Testis (tissue), 3 donors: ENCODE measurements around the gene SLC10A4. TPM values are rescaled to one million over a fixed set of nuclear protein-coding genes. Genes with fewer than 3 reads are reported as not detected.

ENCODE experiments used
- DNase-seq: peaks from one replicate; pipeline ENCODE4 v3.0.0-alpha.2; 2019
- H3K27ac ChIP-seq, 2 donors: fragments of 200-600 bp; sonication (generic); one replicate each; pipeline ENCODE4 v1.5.1; 2019
- H3K27me3 ChIP-seq: fragments of 200-600 bp; sonication (generic); one replicate; pipeline ENCODE4 v1.5.1; 2019
- H3K36me3 ChIP-seq: fragments of 200-600 bp; sonication (generic); one replicate; pipeline ENCODE4 v1.5.1; 2017; ENCODE audit warnings: low read depth; ENCODE audit errors: missing control alignments
- H3K4me1 ChIP-seq: fragments of 200-600 bp; sonication (generic); one replicate; pipeline ENCODE4 v1.5.1; 2019
- H3K4me3 ChIP-seq, 2 donors: fragments of 200-600 bp; sonication (generic); one replicate each; pipeline ENCODE4 v1.5.1; 2017 to 2019
- H3K9me3 ChIP-seq: fragments of 200-600 bp; sonication (generic); one replicate; pipeline ENCODE4 v1.5.1; 2017
- POLR2A ChIP-seq: fragments of 450-650 bp; IDR thresholded peaks from one replicate; pipeline ENCODE4 v1.6.1; 2017; ENCODE audit warnings: antibody characterized with exemption, mild to moderate bottlenecking, moderate library complexity
- WGBS, 2 donors: methylation state at CpG; one replicate each; pipeline ENCODE4 v1.1.5; 2018; 5-methylcytosine and 5-hydroxymethylcytosine counted together
- intact Hi-C: fragments of 100-400 bp; cut with DNase I; formaldehyde crosslinking; loops from one replicate; pipeline ENCODE4 v1.15.1; 2023; ENCODE audit warnings: low total_unique reads
- polyA plus RNA-seq: library from polyadenylated mRNA; stranded (reverse); fragments of 350-450 nt; fragmentation: Illumina TruSeq; extraction: RNeasy Lipid Tissue Mini Kit (QIAGEN cat#74804); gene quantifications from one replicate; pipeline ENCODE4 v1.2.3, GENCODE V29; 2014; ENCODE audit warnings: low read depth, low replicate concordance; ENCODE audit not compliant: insufficient read depth
- total RNA-seq, 2 donors: library from RNA; depleted of rRNA; stranded (reverse); fragments of >200 nt; gene quantifications; one replicate each; pipeline ENCODE4 v1.2.3, GENCODE V29; 2016
- TF ChIP-seq, protein P1 (sequence below), 3 experiments: fragments of 450-650 bp in 2 of 3; fragments of 200-600 bp in 1 of 3; sonication (generic) in 1 of 3; IDR thresholded peaks; one replicate each; pipeline ENCODE4 v1.5.1; 2016 to 2019; ENCODE audit warnings: antibody characterized with exemption in 3 of 3, mild to moderate bottlenecking in 2 of 3, moderate library complexity in 1 of 3

SLC10A4 gene
- total and polyA plus RNA-seq, 3 donors from 2014 or later: 0.69 to 2.0 (median 1.1) TPM

DNA sequence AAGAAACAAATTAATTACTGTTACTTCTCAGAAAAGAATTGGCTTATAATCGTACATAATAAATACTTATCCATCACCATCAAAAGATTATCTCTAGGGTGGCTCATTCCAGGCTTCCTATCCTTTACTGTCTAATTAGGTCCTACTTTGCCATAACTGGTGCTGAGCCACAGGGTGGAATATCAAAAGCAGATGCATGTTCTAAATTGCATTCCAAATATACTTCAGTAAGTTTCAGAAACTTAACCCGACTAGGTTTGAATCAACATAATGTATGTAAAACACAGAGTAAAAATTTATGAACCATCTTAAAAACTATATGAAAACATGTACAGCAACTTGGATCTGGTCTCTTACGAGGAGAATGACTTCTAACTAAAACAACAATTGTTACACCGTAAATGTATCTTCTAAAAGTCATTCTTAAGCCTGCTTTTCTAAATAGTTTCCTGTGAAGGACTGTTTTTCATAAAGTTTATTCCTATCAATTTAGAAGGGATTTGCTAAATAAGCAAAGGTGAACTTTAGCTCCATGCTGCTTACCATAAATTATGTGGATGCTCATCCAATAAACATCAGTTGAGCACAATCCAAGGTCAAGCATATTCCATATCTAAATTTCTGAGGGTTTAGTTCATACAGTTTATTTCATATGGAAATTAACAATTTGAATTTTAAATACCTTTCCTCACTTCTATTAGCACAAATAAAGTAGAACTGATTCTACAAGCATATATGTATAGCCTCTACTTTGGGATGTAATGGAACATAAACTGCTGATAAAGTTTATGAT, 20.3 kb downstream of the SLC10A4 start:
- no peak for DNase-seq
- Histone ChIP-seq H3K36me3 (no peaks in the 10 kb centered on the region), H3K27ac (no peak overlapping the region), H3K9me3 (no peaks in the 10 kb centered on the region), H3K4me3 (no peak overlapping the region), H3K4me1 (no peaks in the 10 kb centered on the region), H3K27me3 (no peaks in the 10 kb centered on the region)
- 51 to 57% methylated on average over 4 of the region's 4 CpGs for WGBS, 2 donors
- TF ChIP-seq, protein P1, sequence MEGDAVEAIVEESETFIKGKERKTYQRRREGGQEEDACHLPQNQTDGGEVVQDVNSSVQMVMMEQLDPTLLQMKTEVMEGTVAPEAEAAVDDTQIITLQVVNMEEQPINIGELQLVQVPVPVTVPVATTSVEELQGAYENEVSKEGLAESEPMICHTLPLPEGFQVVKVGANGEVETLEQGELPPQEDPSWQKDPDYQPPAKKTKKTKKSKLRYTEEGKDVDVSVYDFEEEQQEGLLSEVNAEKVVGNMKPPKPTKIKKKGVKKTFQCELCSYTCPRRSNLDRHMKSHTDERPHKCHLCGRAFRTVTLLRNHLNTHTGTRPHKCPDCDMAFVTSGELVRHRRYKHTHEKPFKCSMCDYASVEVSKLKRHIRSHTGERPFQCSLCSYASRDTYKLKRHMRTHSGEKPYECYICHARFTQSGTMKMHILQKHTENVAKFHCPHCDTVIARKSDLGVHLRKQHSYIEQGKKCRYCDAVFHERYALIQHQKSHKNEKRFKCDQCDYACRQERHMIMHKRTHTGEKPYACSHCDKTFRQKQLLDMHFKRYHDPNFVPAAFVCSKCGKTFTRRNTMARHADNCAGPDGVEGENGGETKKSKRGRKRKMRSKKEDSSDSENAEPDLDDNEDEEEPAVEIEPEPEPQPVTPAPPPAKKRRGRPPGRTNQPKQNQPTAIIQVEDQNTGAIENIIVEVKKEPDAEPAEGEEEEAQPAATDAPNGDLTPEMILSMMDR (IDR thresholded peaks at IDR 0.05): no peak
- TF ChIP-seq POLR2A: no peak
- intact Hi-C loops: no loop called here

DNA sequence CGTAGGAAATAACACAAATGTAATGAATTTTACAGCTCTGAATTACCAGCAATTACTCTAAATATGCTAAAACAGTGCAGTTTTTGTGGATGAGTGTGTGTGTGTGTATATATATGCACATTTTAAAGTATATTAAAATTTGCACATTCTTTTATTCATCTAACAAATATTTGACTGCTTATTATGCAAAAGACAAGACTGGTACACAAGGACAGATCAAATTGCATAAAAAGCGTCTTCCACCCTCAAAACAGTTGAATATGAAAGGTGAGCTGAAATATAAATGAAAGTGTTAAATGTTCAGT, 20.8 kb downstream of the SLC10A4 start:
- H3K27ac ChIP-seq: no peak overlapping the region

DNA sequence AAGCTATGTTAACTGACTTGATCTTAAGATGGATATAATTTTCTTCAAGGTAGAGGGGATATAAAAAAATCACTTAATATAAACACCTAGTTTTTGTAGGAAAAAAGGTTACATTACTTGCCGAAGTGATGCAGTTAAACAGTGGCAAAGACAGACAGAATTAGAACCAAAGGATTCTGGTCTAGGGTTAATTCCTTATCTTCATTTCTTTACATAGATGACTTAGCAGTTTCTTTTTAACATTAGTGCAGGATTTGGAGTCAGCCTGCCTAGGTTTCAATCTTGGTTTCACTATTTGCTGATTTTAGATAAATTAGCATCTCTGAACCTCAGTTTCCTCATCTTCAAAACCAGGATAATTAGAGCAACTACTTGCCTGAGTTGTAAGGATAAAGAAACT, 21.2 kb downstream of the SLC10A4 start:
- H3K36me3 ChIP-seq: no peaks in the 10 kb centered on the region
- intact Hi-C loops: no loop called here

More for the DNA sequence above, 20.8 kb downstream of the SLC10A4 start:
- H3K4me1 ChIP-seq: no peaks in the 10 kb centered on the region
- H3K36me3 ChIP-seq: no peaks in the 10 kb centered on the region
- TF ChIP-seq POLR2A: no peak
- TF ChIP-seq, protein P1 (IDR thresholded peaks at IDR 0.05): no peak
- DNase-seq: no peak
- intact Hi-C loops: no loop called here
- no peaks in the 10 kb centered on the region for H3K9me3 ChIP-seq
- no peak overlapping the region for H3K4me3 ChIP-seq
- H3K27me3 ChIP-seq: no peaks in the 10 kb centered on the region
- WGBS, 2 donors: 86 to 90% methylated on average over 2 of the region's 2 CpGs

DNA sequence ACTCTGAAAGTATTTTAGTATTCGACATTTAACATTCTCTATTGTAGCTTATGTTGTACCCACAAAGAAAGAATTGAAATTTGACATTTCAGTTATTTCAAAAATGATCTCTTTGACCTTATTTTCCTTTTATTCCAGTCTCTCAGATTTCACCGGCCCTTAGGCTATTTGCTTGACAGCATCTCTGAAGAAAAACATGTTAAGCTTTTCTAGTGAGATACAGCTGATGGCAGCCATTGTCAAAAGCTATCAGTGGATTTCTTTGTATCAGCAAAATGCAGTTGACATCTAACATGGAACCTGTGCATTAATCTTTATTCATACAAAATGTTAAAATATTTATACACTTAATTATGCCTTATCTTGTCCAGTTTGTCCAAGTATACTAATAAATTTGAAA, 23.6 kb downstream of the SLC10A4 start:
- WGBS, 2 donors: 89 to 90% methylated on average over 2 of the region's 2 CpGs
- intact Hi-C loops: no loop called here

More for the DNA sequence above, 21.2 kb downstream of the SLC10A4 start:
- 78 to 85% methylated on average over 1 of the region's 1 CpG for WGBS, 2 donors
- H3K4me1 ChIP-seq: no peaks in the 10 kb centered on the region
- no peak for TF ChIP-seq POLR2A
- TF ChIP-seq, protein P1 (IDR thresholded peaks at IDR 0.05): no peak
- no peak for DNase-seq
- H3K27ac ChIP-seq: no peak overlapping the region
- H3K27me3 ChIP-seq: no peaks in the 10 kb centered on the region
- H3K9me3 ChIP-seq: no peaks in the 10 kb centered on the region
- no peak overlapping the region for H3K4me3 ChIP-seq

More for the DNA sequence above, 23.6 kb downstream of the SLC10A4 start:
- Histone ChIP-seq H3K36me3 (no peaks in the 10 kb centered on the region), H3K9me3 (no peaks in the 10 kb centered on the region), H3K4me1 (no peaks in the 10 kb centered on the region), H3K27me3 (no peaks in the 10 kb centered on the region), H3K27ac (no peak overlapping the region), H3K4me3 (no peak overlapping the region)
- no peak for TF ChIP-seq POLR2A
- TF ChIP-seq, protein P1 (IDR thresholded peaks at IDR 0.05): no peak
- no peak for DNase-seq
